NCI-H2029 (cell line): Measurements from ENCODE around the gene FKBP2.
"Not testable (repeated sequence)": the region's sequence is repeated elsewhere in the genome, so short reads cannot be mapped to it uniquely, and the experiment has no call there.

Experiments
- DNase-seq: peaks from one replicate; lab custom pipeline; 2025; lab: John Stamatoyannopoulos, UW

FKBP2 gene

GRCh38 chr11:64234647-64235379 lies 6.1 kb upstream of the FKBP2 start:
- peak; percentile 30 for DNase-seq

GRCh38 chr11:64235437-64236161 lies 5.3 kb upstream of the FKBP2 start:
- peak; percentile 32 for DNase-seq

GRCh38 chr11:64237484-64237951 lies 3.4 kb upstream of the FKBP2 start:
- DNase-seq: peak; percentile 98

GRCh38 chr11:64238076-64238475 lies 2.8 kb upstream of the FKBP2 start:
- DNase-seq: peak; percentile 28

DNA sequence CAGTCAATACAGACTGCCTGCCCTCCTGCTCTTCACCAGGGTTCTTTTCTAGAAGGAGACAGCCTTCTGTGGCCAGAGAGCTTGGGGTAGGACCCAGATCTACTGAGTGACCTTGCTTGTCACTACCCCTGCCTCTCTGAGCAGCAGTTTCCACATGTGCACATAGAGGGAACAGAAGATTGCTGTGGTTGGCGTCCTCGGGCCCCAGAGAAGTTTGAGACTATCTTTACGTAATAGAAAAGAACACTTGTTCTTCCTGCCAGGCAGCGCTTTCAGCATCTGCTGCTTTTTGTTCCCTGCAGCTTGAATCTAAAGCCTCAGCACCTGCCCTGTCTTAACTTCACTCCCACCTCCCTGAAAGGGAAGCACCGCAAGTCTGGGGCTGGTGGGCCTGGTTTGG lies 1.9 kb upstream of the FKBP2 start:
- no peak for DNase-seq

- DNase-seq: peak; percentile 82
Measured at GRCh38 chr11:64239662-64240434, 1.0 kb upstream of the FKBP2 start.

DNA sequence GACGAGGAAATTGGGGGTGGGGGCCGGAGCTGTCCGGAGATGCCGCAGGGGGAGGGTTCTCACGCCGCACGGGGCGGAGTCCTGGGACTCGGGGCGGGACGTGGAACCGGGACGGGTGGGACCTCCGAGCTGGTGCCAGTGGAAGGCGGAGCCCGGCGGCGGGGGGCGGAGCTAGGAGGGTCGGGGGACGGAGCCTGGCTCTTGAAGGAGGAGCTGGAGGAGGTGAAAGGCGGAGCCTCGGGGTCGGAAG lies 271 bp downstream of the FKBP2 start:
- DNase-seq: peak; percentile 97

- DNase-seq: no peak
Measured at GRCh38 chr11:64241491-64242374, 838 bp downstream of the FKBP2 start.

GRCh38 chr11:64243236-64243854 lies 2.5 kb downstream of the FKBP2 start:
- no peak for DNase-seq

GRCh38 chr11:64244107-64244506 lies 3.2 kb downstream of the FKBP2 start:
- DNase-seq: no peak

DNA sequence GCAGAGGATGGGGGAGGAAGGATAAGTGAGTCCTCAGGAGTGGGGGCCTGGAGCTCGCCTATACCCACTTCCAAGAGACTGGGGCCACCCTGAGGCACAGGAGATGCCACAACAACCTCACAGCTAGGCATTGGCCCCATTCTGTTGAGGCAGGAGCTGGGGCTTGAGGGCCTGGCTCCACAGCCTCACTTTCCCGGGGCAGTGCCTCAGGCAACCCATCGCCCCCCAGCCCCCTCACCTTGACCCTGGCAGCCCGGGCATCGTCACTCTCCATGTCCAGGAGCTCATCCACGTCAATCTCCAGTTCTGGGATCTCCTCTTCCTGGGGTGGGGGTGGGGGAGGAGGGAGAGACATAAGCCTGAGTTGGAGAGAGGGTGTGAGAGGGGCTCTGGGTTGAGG lies 4.1 kb downstream of the FKBP2 start:
- no peak for DNase-seq

- DNase-seq: peak; percentile 61
Measured at GRCh38 chr11:64245401-64245796, 4.5 kb downstream of the FKBP2 start.

- peak; percentile 68 for DNase-seq
Measured at GRCh38 chr11:64245797-64246620, 5.1 kb downstream of the FKBP2 start.

GRCh38 chr11:64246621-64246870 lies 5.7 kb downstream of the FKBP2 start:
- not testable (repeated sequence) for DNase-seq

DNA sequence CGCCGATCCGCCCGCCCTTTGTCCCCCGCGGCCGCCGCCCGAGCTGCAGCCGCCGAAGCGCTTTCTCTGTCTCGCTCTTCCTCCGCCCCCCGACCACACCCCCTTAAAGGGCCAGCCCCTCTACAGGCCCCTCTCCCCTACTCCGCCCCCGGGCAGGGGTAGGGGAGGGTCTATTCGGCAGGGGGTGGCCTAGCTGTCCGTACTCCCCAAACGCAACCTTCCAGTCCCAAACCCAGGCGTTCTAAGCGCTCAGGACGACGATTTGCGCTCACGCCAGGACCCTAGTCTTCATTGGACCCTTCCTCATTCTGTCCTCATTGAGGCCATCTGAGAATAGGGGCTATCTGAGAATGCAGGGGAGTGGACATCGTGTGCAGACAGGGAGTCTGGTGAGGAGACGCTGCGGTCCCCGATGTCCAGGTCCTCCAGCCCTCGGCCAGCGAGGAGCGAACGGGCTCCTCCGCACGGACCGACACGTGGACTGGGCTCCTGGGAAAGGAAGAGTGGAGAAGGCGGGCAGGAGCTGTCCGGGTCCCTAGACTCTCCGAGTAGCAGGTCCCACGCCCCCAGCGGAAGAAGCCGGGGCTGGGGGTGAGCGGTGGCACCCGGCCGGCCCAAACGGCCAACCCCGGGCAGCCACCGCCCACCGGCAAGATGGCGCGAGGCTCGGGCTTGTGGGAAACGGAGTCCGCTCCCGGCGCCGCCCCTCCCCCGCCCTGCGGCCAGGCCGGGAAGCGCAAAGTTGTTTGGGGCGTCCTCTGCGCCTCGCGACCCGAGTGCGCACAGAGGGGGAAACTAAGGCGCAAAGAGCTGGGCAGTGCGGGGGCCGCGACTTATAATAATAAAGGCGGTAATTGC lies 6.2 kb downstream of the FKBP2 start, which contains the start of gene PPP1R14B:
Gene PPP1R14B (minus strand): TSS at position 73 of the 858 bp plus-strand sequence. CDS start 270 bp downstream, outside the sequence.
- peak; percentile 83 for DNase-seq

DNA sequence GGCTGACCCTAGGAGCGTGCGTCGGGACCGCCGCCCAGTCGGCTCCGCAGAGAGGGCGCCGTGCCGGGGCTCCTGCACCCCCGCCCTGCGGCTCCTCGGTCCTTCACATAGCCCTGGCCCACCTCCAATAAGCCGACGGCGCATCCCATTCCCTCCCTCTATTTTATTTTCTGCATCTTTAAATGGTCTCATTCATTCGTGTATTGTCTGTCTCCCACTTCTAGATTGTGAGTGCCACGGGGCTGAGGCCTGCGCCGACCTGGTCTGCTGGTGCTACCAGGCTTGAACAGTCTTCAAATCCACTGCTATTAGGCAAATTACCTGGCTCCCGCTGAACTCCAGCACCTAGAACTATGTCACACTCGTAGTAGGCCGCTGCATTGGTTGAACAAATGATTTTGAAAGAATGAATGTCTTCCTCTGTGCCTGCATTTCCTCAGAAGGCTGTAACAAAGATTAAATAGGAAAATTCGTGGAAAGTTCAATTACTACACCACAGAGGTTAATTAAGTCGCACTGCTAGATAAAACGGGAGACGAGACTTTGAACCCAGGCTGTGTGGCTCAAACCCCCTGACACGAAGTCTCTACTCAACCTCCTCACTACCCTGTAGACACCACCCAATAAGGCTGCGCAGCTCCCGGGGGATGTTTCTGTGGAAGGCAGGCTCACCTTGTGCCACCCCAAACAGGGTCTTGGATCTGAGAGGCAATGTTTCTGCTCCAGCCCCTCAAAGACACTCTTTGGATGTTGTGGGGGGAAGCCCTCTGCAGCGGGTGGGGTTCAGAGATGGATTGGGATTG lies 7.0 kb downstream of the FKBP2 start:
- DNase-seq: no peak

GRCh38 chr11:64248578-64248977 lies 7.7 kb downstream of the FKBP2 start:
- no peak for DNase-seq

GRCh38 chr11:64249038-64249437 lies 8.1 kb downstream of the FKBP2 start:
- no peak for DNase-seq
